Activated CD8-positive, alpha-beta memory T cell treated with anti-CD3 and anti-CD28 coated beads, Interleukin-2, amount 50 U/mL, for 24 hours (primary cell): ENCODE measurements around the gene CD44.

Source experiments
- DNase-seq: peaks from one replicate; pipeline ENCODE4 v3.0.0-alpha.2; 2020; ENCODE audit errors: extremely low read depth

The CD44 gene

GRCh38 chr11:35260342-35260985, 121.5 kb downstream of the CD44 start:
- no peak for DNase-seq

GRCh38 chr11:35261197-35261596, 122.2 kb downstream of the CD44 start:
- DNase-seq = no peak

GRCh38 chr11:35262056-35262455, 123.1 kb downstream of the CD44 start:
- DNase-seq = no peak

GRCh38 chr11:35262735-35263134, 123.8 kb downstream of the CD44 start:
- no peak for DNase-seq

GRCh38 chr11:35265755-35266454, 126.9 kb downstream of the CD44 start:
- no peak for DNase-seq

- no peak for DNase-seq
These were observed 128.5 kb downstream of the CD44 start for GRCh38 chr11:35267504-35267903.

DNA sequence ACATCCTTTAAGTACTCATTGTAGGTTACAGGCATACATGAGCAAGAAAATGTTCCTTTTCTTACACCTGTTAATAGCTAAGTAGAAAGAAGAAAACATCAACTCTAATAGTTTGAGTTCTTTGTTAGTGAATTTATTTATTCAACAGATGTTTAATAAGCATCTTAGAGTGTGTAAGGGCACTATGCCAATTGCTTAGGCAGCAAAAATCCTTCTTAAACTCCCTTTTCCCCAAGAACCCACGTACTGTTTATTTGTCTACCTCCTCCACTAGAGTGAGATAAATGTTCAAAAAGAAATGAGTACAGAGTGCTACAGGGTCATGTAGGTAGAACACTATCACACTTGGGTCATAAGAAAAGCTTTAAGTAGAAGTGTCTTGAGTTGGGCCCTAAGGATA, 131.4 kb downstream of the CD44 start:
- DNase-seq = no peak

GRCh38 chr11:35271031-35271430, 132.1 kb downstream of the CD44 start:
- DNase-seq = no peak

- peak; percentile 9 for DNase-seq
These were observed 133.5 kb downstream of the CD44 start for GRCh38 chr11:35272391-35272902.

- DNase-seq = no peak
These were observed 136.2 kb downstream of the CD44 start for GRCh38 chr11:35274909-35275785.

GRCh38 chr11:35275786-35276170, 136.8 kb downstream of the CD44 start:
- no peak for DNase-seq

GRCh38 chr11:35276396-35277145, 137.6 kb downstream of the CD44 start:
- DNase-seq = no peak

DNA sequence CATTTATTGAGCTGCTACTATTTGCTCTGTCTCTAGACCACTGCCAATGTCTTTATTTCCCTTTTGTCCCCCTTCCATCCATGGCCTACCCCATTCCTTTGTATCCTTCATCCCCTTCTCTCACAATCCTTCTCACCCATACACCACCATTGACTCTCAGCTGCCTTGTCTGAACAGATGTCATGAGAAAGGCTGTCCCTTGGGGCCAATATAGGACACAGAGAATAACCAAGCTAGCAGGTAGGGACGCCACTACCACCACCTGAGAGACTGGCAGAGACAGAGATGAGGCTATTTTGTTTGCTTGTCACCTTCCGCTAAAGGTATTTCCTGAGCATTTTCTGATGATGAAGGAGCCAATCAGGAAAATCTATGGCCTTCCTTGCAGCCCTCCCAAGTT, 138.9 kb downstream of the CD44 start:
- no peak for DNase-seq

GRCh38 chr11:35280727-35281126, 141.8 kb downstream of the CD44 start:
- no peak for DNase-seq

- no peak for DNase-seq
These were observed 142.3 kb downstream of the CD44 start for GRCh38 chr11:35281169-35281688.
